ENCODE results near the gene FLNA. TPM values are rescaled to one million over a fixed set of nuclear protein-coding genes. Genes with fewer than 3 reads are reported as not detected.

The FLNA gene
- total and polyA plus RNA-seq, 3 experiments from 2014 or later = 799 to 1,356 (median 1,299) TPM

GRCh38 chrX:154367474-154368308 lies 6.7 kb downstream of the FLNA start:
- peak overlapping the region; percentile 99 for H3K27ac ChIP-seq (ENCODE audit: low read depth, low read length)
- H3K36me3 ChIP-seq (ENCODE audit: insufficient read depth, low read length) = peaks cover 35% of the 10 kb centered on the region
- Mint-ChIP-seq H3K9me3 (no peaks in the 10 kb centered on the region), H3K27me3 (peaks cover 0 to 10% of the 10 kb centered on the region in 2 donors), H3K4me1 (peaks cover 28 to 35% (median 31%) of the 10 kb centered on the region in 3 donors), H3K36me3 (peaks cover 3 to 49% (median 4%) of the 10 kb centered on the region in 3 donors), H3K27ac (peak overlapping the region; percentile 84 to 100 (median 98)), H3K4me3 (peak overlapping the region; percentile 79 to 99 (median 95))
- ChIA-PET CTCF (interaction anchor here (1.7 to 2.2 kb wide), 2 partner anchors 17 to 31 kb away, joined by 5 to 7 read pairs; partner anchors contain the start of gene RPL10), POLR2A (interaction anchor here (0.7 to 3.7 kb wide), 6 partner anchors 11 to 20 kb away, joined by 3 to 22 read pairs (median 4); partner anchors contain the start of gene EMD)
- DNase-seq = peak in 1 of 5 donors; percentile 1
- H3K4me3 ChIP-seq (ENCODE audit: low read length) = peak overlapping the region; percentile 77
- peaks cover 29% of the 10 kb centered on the region for H3K4me1 ChIP-seq (ENCODE audit: insufficient read depth, low read length)
- no peaks in the 10 kb centered on the region for H3K9me3 ChIP-seq (ENCODE audit: low read length)
- H3K27me3 ChIP-seq (ENCODE audit: insufficient read depth, low read length, poor library complexity, severe bottlenecking) = no peaks in the 10 kb centered on the region

DNA sequence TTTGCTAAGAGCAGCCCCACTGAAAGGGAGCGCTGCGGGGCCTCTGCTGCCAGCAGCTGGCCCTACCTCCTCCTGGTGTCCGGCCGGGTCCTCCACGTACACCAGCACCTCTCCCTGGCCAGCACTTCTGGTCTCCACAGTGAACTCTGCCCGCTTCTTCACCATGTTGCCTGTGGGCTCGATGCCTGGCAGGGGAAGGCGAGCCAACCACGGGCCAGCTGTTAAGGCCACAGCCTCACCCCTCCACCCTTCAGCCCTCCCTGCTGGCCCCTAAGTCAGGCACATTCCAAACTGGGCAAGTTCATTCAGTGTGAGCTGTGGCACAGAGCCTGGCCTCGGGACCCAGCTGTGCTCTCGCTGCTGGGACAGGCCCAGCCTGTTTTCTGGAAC lies 7.8 kb downstream of the FLNA start:
- H3K4me3 ChIP-seq (ENCODE audit: low read length) = no peak overlapping the region
- CTCF ChIA-PET = no interaction called here
- peaks cover 24 to 31% (median 27%) of the 10 kb centered on the region in 3 donors for H3K4me1 Mint-ChIP-seq
- POLR2A ChIA-PET = interaction anchor here (0.9 to 1.3 kb wide), 2 partner anchors 10 to 17 kb away, joined by 3 to 5 read pairs; no protein-coding TSS in a partner anchor
- no peaks in the 10 kb centered on the region for H3K9me3 Mint-ChIP-seq
- peak overlapping the region in 7 of 8 donors; percentile 80 to 98 (median 84) for H3K27ac Mint-ChIP-seq
- peak overlapping the region in 5 of 7 donors; percentile 22 to 51 (median 37) for H3K4me3 Mint-ChIP-seq
- peak overlapping the region; percentile 38 for H3K27ac ChIP-seq (ENCODE audit: low read depth, low read length)
- H3K36me3 ChIP-seq (ENCODE audit: insufficient read depth, low read length) = peaks cover 46% of the 10 kb centered on the region
- no peaks in the 10 kb centered on the region for H3K9me3 ChIP-seq (ENCODE audit: low read length)
- H3K27me3 Mint-ChIP-seq = peaks cover 0 to 10% of the 10 kb centered on the region in 2 donors
- DNase-seq = no peak
- peaks cover 3 to 56% (median 4%) of the 10 kb centered on the region in 3 donors for H3K36me3 Mint-ChIP-seq
- H3K4me1 ChIP-seq (ENCODE audit: insufficient read depth, low read length) = peaks cover 29% of the 10 kb centered on the region
- no peaks in the 10 kb centered on the region for H3K27me3 ChIP-seq (ENCODE audit: insufficient read depth, low read length, poor library complexity, severe bottlenecking)

- Histone ChIP-seq H3K4me1 (ENCODE audit: insufficient read depth, low read length) (peaks cover 33% of the 10 kb centered on the region), H3K27ac (ENCODE audit: low read depth, low read length) (no peak overlapping the region), H3K36me3 (ENCODE audit: insufficient read depth, low read length) (peaks cover 51% of the 10 kb centered on the region), H3K27me3 (ENCODE audit: insufficient read depth, low read length, poor library complexity, severe bottlenecking) (no peaks in the 10 kb centered on the region), H3K4me3 (ENCODE audit: low read length) (no peak overlapping the region), H3K9me3 (ENCODE audit: low read length) (no peaks in the 10 kb centered on the region)
- H3K4me1 Mint-ChIP-seq = peaks cover 27 to 34% (median 27%) of the 10 kb centered on the region in 3 donors
- CTCF ChIA-PET = no interaction called here
- peaks cover 0 to 14% of the 10 kb centered on the region in 2 donors for H3K27me3 Mint-ChIP-seq
- H3K36me3 Mint-ChIP-seq = peaks cover 3 to 61% (median 5%) of the 10 kb centered on the region in 3 donors
- peak overlapping the region in 6 of 8 donors; percentile 54 to 98 (median 81) for H3K27ac Mint-ChIP-seq
- peak overlapping the region in 1 of 7 donors; percentile 37 for H3K4me3 Mint-ChIP-seq
- H3K9me3 Mint-ChIP-seq = no peaks in the 10 kb centered on the region
- DNase-seq = peak in 1 of 5 donors; percentile 1
- POLR2A ChIA-PET = interaction anchor here (0.9 to 1.3 kb wide), 3 partner anchors 9 to 18 kb away, joined by 3 to 5 read pairs (median 3); no protein-coding TSS in a partner anchor
Observed at GRCh38 chrX:154365997-154366665, 8.3 kb downstream of the FLNA start.

GRCh38 chrX:154365052-154365600 lies 9.3 kb downstream of the FLNA start:
- peaks cover 0 to 15% of the 10 kb centered on the region in 2 donors for H3K27me3 Mint-ChIP-seq
- H3K27ac Mint-ChIP-seq = peak overlapping the region in 6 of 8 donors; percentile 36 to 88 (median 75)
- no peaks in the 10 kb centered on the region for H3K27me3 ChIP-seq (ENCODE audit: insufficient read depth, low read length, poor library complexity, severe bottlenecking)
- peaks cover 57% of the 10 kb centered on the region for H3K36me3 ChIP-seq (ENCODE audit: insufficient read depth, low read length)
- H3K4me3 Mint-ChIP-seq = peak overlapping the region in 3 of 7 donors; percentile 11 to 61 (median 60)
- no peaks in the 10 kb centered on the region for H3K9me3 Mint-ChIP-seq
- ChIA-PET POLR2A (interaction anchor here (1.0 kb wide), 1 partner anchor 9 kb away, joined by 3 read pairs; no protein-coding TSS in a partner anchor), CTCF (interaction anchor here (1.0 kb wide), 1 partner anchor 8 kb away, joined by 3 read pairs; no protein-coding TSS in a partner anchor)
- no peaks in the 10 kb centered on the region for H3K9me3 ChIP-seq (ENCODE audit: low read length)
- peaks cover 5 to 66% (median 6%) of the 10 kb centered on the region in 3 donors for H3K36me3 Mint-ChIP-seq
- H3K4me1 ChIP-seq (ENCODE audit: insufficient read depth, low read length) = peaks cover 33% of the 10 kb centered on the region
- DNase-seq = no peak
- peaks cover 30 to 39% (median 31%) of the 10 kb centered on the region in 3 donors for H3K4me1 Mint-ChIP-seq
- no peak overlapping the region for H3K4me3 ChIP-seq (ENCODE audit: low read length)
- H3K27ac ChIP-seq (ENCODE audit: low read depth, low read length) = no peak overlapping the region

- Histone ChIP-seq H3K27me3 (ENCODE audit: insufficient read depth, low read length, poor library complexity, severe bottlenecking) (no peaks in the 10 kb centered on the region), H3K36me3 (ENCODE audit: insufficient read depth, low read length) (peaks cover 68% of the 10 kb centered on the region), H3K4me3 (ENCODE audit: low read length) (no peak overlapping the region), H3K4me1 (ENCODE audit: insufficient read depth, low read length) (peaks cover 40% of the 10 kb centered on the region), H3K27ac (ENCODE audit: low read depth, low read length) (no peak overlapping the region), H3K9me3 (ENCODE audit: low read length) (no peaks in the 10 kb centered on the region)
- peak overlapping the region in 1 of 7 donors; percentile 60 for H3K4me3 Mint-ChIP-seq
- CTCF ChIA-PET = interaction anchor here (3.2 kb wide), 1 partner anchor 10 kb away, joined by 10 read pairs; the partner anchor contains the start of gene FLNA
- peaks cover 5 to 69% (median 6%) of the 10 kb centered on the region in 3 donors for H3K36me3 Mint-ChIP-seq
- DNase-seq = no peak
- peaks cover 26 to 33% (median 32%) of the 10 kb centered on the region in 3 donors for H3K4me1 Mint-ChIP-seq
- H3K27ac Mint-ChIP-seq = peak overlapping the region in 7 of 8 donors; percentile 9 to 89 (median 68)
- no peaks in the 10 kb centered on the region for H3K9me3 Mint-ChIP-seq
- POLR2A ChIA-PET = interaction anchor here (1.5 kb wide), 1 partner anchor 10 kb away, joined by 5 read pairs; no protein-coding TSS in a partner anchor
- H3K27me3 Mint-ChIP-seq = peaks cover 0 to 11% of the 10 kb centered on the region in 2 donors
Observed at GRCh38 chrX:154363706-154364439, 10.6 kb downstream of the FLNA start.

- Histone ChIP-seq H3K9me3 (ENCODE audit: low read length) (no peaks in the 10 kb centered on the region), H3K27me3 (ENCODE audit: insufficient read depth, low read length, poor library complexity, severe bottlenecking) (no peaks in the 10 kb centered on the region), H3K36me3 (ENCODE audit: insufficient read depth, low read length) (peaks cover 81% of the 10 kb centered on the region), H3K4me1 (ENCODE audit: insufficient read depth, low read length) (peaks cover 45% of the 10 kb centered on the region), H3K27ac (ENCODE audit: low read depth, low read length) (no peak overlapping the region), H3K4me3 (ENCODE audit: low read length) (no peak overlapping the region)
- Mint-ChIP-seq H3K9me3 (no peaks in the 10 kb centered on the region), H3K27ac (peak overlapping the region in 6 of 8 donors; percentile 46 to 96 (median 75)), H3K36me3 (peaks cover 6 to 71% (median 10%) of the 10 kb centered on the region in 3 donors), H3K4me3 (peak overlapping the region in 1 of 7 donors; percentile 76), H3K27me3 (peaks cover 0 to 9% of the 10 kb centered on the region in 2 donors), H3K4me1 (peaks cover 16 to 32% (median 31%) of the 10 kb centered on the region in 3 donors)
- DNase-seq = peak in 1 of 5 donors; percentile 0
- POLR2A ChIA-PET = interaction anchor here (0.6 to 1.5 kb wide), 2 partner anchors 8 to 9 kb away, joined by 3 to 5 read pairs; no protein-coding TSS in a partner anchor
- CTCF ChIA-PET = interaction anchor here (1.5 to 3.2 kb wide), 2 partner anchors 9 to 11 kb away, joined by 3 to 10 read pairs; partner anchors contain the start of gene FLNA
Observed at GRCh38 chrX:154362085-154362742, 12.2 kb downstream of the FLNA start.
